GM10847 (cell line): ENCODE measurements around the gene JARID2.

ENCODE experiments used
- POLR2A ChIP-seq: IDR thresholded peaks from 2 replicates; pipeline ENCODE4 v1.6.1; 2011; ENCODE audit not compliant: insufficient read length; ENCODE audit errors: extremely low read depth

Gene JARID2

DNA sequence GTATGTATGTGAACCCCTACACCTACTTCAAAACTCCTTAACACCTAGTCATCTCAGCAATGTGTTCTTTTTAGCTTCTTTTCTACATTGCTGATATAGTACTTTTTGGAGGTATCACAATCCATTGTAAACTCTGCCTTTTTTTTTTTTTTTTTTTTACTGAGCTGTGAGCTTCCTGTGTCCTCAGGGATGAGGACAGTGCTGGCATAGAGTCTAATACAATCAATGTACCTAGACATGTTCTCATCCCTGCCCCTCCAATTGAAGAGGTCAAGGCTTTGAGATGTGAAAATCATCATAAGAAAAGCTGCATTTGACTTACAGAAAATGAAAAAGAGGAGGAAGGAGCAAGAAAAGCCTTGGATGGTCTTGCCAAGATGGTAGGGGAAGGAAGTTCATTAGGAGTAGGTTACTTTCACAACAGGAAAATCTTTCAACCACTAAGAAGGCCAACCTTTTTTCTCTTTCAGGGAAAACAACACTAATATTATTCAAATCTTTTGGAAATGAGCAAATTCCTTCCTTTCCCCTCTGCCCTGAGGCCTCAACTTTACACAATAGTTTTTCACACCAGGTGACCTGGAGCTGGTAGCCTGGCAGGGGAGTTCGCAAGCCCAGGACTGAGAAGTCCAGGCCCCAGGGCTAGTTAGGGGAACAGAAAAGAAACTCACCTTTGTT is 2.8 kb upstream of the JARID2 start:
- no peak for TF ChIP-seq POLR2A

DNA sequence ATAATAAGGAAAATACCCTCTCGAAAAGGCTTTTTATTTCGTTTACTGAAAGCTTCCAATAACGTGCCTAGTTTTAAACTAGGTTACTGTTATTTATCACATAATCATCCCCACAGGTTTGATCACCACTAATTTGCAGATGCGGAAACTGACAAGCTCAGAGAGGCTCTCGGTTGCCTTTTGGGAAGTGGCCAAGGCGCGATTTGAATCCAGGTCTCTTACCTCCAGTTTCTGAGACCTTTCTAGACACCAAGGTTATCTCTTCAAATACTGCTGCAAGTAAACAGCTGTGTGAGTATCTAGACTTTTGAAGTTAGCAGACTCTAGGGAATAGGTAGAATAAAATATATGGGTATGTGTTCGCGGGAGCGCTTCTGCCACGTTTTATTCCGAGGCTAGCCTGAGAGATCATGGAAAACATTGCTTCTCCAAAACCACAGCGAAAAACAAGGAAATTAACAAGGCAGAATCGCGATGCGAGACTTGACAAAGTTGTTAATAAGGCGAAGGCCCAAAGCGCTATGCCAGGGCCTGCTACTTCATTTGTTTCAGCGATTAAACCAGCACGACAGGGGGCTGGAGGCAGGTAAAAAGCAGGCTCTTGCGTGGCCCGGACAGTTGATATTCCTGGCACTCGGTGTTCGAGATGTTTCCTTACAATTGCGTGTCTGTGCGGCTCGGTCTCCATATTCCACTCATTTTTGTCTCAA is 1.8 kb upstream of the JARID2 start:
- no peak for TF ChIP-seq POLR2A

DNA sequence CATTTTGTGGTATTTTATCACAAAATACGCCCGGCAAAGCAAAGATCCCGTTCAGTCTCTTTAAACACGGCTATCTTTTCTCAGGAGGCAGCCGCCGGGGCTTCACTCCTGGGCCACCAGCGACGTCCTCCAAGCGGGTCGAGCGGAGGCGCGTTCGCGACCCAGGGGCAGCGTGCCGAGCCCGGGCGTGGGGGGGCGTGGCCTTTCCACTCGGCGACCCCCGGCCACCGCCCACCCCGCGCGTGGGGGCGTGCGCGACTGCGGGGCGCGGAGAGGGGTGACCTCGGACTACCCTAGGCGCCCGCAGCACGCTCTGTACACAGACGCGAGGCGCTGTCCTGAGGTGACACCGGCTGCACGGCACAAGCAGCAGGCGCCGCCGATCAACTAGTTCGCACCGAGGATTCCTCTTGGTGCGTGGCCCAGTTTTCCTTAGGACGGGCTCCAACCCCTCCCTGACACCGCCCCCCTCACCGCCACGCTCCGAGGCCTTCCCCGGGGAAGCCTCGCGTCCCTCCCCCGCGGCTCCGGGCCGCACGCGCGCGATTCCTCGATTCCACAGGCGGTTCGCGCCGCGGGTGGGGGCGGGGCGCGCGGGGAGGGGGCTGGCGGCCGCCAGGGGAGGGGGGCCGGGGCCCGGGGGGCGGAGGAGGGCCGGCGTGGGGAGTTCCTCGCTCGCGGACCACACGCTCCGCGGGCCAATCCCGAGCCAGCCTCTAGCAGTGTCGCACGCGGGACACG is 1.1 kb upstream of the JARID2 start:
- peak; percentile 38 for TF ChIP-seq POLR2A

GRCh38 chr6:15246217-15246665 is 372 bp downstream of the JARID2 start:
- TF ChIP-seq POLR2A, result no peak

GRCh38 chr6:15246666-15247499 is 1.0 kb downstream of the JARID2 start:
- no peak for TF ChIP-seq POLR2A

GRCh38 chr6:15247500-15248450 is 1.9 kb downstream of the JARID2 start:
- no peak for TF ChIP-seq POLR2A

DNA sequence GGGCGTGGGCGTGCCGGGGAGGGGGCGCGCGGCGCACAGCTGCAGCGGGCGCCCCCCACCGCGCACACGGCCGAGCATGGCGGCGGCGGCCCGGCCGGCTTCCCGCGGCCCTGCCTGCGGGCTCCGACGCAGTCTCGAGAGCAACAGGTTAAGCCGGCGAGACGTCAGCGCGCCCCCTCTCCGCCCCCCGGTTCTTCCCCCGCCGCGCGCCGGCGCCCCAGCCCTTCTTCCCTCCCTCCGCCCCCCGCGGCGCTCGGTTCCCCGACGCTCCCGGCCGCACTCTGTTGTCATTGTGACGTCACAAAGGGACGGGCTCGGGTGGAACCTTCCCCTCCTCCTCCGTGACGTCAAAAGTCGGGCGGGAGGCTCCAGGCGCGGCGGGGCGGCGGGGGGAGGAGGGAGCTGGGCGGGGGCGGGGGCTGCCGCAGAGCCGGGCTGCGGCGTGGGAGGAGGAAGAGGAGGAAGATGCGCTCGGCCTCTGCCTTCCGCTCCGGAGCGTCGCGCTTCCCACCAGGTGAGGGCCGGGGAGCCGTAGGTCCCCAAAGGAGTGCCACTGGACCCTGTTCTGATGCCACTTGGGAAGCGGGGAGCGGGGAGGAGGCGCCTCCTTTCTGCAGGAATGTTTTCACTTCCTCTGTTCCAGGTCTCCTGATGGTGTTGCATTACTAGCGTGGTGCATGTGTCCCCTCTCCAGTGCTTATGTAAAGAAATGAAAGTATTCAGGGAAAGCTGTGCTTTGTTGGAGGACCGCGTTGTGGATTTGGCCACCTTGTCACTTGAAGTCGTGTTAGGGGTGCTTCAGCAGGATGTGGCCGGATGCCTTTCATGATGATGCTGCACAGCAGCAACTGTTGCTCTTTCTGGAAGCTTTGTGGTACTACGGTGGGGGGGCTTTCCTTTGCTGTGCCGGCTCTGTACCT is 2.8 kb downstream of the JARID2 start:
- peak; percentile 29 for TF ChIP-seq POLR2A

DNA sequence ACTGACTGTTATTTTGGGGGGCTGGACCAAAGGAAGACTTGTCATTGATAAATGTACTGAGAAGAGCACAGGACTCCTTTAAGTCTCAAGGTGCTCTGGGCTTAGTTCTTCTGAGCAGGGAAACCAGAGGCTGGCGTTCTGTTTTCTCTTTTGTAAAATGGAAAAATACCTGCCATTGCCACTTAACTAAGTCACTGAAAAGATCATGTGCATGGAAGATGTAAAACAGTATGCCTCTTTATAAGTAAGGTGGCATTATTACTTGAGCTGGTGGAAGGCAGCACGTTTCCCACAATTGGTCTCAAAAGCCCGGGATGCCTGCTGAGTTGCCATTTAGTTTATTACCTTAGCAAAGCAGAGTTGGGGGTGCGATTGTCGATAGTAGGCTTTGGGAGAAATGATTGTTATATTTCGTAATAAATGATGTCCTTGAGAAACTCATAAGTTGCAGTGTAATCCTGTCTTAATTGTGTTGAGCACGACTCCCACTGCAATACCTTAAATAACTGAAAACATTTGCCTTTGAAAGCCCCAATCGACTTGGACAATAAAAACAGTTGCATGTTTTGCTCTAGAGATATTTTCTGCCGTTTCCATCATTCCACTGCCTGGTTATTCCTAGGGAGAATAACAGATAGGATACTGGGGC is 3.6 kb downstream of the JARID2 start:
- TF ChIP-seq POLR2A, result no peak

GRCh38 chr6:15250187-15251168 is 4.6 kb downstream of the JARID2 start:
- no peak for TF ChIP-seq POLR2A

DNA sequence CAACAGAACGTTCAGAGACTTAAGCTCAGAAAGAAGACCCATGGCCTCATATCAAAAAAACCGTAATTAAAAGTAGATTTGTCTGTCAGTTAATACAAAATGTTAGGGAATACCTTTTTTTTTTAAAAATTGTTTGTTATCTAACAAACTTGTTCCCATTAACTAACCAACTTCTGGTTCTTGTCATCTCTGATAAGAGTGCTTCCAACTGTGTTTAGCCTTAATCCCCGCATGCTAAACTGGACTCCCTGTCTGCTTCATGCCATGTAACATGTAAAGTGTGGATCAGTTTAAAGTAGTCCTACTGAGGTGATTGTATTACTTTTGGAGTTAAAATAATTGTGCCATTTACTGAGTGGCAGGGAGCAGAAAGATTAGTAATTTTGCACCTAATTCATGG is 6.3 kb downstream of the JARID2 start:
- no peak for TF ChIP-seq POLR2A
